AG04449 (cell line): ENCODE data around the gene AANAT.

Source experiments
- CTCF ChIA-PET: fragments of 350-600 bp; formaldehyde crosslinking; extraction: SDS; loops from one replicate; lab custom pipeline; 2021; ENCODE audit warnings: antibody characterized with exemption; lab: Yijun Ruan, JAX
- POLR2A ChIA-PET: fragments of 400-600, 350-600 bp; formaldehyde crosslinking; extraction: SDS; loops from one replicate; lab custom pipeline; 2020; ENCODE audit warnings: antibody characterized with exemption, inconsistent platforms; lab: Yijun Ruan, JAX
- DNase-seq: peaks from one replicate; pipeline ENCODE4 v3.0.0-alpha.2; 2010; ENCODE audit warnings: low read depth, low spot score
- H3K4me3 ChIP-seq: 2 replicates; pipeline ENCODE4 v1.5.1; 2011; ENCODE audit warnings: low read depth, mild to moderate bottlenecking, control low read depth, low read length
- CTCF ChIP-seq: IDR thresholded peaks from one replicate; pipeline ENCODE4 v1.5.1; 2011; ENCODE audit warnings: mild to moderate bottlenecking, moderate library complexity, low read length, control low read depth, inconsistent platforms; ENCODE audit not compliant: insufficient read depth; ENCODE audit errors: missing control alignments

AANAT gene

GRCh38 chr17:76481071-76481655, 13.8 kb downstream of the AANAT start:
- no peak for DNase-seq
- H3K4me3 ChIP-seq = no peak overlapping the region
- TF ChIP-seq CTCF = no peak
- POLR2A ChIA-PET = interaction anchor here (1.8 kb wide), 1 partner anchor 33 kb away, joined by 3 read pairs; no protein-coding TSS in a partner anchor
- CTCF ChIA-PET = interaction anchor here (1.2 to 34.4 kb wide), 2 partner anchors 14 to 17 kb away, joined by 10 to 1209 read pairs; partner anchors contain the start of genes AANAT and RHBDF2

DNA sequence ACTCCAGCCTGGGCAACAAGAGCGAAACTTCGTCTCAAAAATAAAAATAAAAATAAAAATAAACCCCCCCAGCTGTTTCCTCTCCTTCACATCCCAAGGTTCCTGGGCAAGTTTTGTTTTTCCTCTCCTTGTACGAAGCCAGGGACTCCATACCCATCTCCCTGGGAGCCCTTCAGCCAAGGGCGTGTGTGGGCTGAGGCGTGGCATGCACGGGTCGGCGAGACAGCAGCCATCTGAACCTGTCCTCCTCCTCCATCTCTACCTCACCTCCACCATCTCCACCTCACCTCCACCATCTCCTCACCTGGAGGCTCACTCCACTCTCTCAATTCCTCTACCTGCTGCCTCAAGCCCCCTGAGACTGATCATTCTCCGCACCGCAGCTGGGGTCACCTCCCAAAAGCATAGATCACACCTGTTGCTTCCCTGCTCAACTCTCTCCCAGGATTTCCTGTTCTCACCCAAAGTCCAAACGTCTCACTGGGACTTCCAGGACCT, 16.9 kb downstream of the AANAT start:
- CTCF ChIA-PET = interaction anchor here (1.0 to 34.2 kb wide), 4 partner anchors 15 to 38 kb away, joined by 3 to 1209 read pairs (median 8); partner anchors contain the start of genes AANAT and UBE2O
- H3K4me3 ChIP-seq = no peak overlapping the region
- TF ChIP-seq CTCF = no peak
- DNase-seq = no peak
- POLR2A ChIA-PET = no interaction called here

DNA sequence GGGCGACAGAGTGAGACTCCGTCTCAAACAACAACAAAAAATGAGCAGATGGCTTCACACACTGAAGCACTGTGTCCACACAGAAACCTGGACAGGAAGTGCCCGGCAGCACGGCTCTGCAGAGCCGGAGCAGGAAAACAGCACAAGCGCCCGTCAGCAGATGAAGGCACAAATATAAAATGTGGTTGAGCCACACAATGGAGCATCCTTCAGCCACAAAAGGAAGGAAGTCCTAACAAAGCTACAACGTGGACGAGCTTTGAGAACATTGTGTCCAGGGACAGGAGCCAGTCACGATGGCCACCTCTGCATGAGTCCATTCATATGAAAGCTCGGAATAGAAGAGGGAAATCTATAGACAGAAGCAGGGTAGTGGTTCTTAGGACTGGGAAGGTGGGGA, 18.2 kb downstream of the AANAT start:
- DNase-seq = no peak
- POLR2A ChIA-PET = interaction anchor here (0.7 kb wide), 1 partner anchor 12 kb away, joined by 3 read pairs; no protein-coding TSS in a partner anchor
- H3K4me3 ChIP-seq = no peak overlapping the region
- no peak for TF ChIP-seq CTCF
- CTCF ChIA-PET = interaction anchor here (1.1 to 34.2 kb wide), 6 partner anchors 12 to 100 kb away, joined by 3 to 1209 read pairs (median 6); partner anchors contain the start of genes AANAT and UBE2O

DNA sequence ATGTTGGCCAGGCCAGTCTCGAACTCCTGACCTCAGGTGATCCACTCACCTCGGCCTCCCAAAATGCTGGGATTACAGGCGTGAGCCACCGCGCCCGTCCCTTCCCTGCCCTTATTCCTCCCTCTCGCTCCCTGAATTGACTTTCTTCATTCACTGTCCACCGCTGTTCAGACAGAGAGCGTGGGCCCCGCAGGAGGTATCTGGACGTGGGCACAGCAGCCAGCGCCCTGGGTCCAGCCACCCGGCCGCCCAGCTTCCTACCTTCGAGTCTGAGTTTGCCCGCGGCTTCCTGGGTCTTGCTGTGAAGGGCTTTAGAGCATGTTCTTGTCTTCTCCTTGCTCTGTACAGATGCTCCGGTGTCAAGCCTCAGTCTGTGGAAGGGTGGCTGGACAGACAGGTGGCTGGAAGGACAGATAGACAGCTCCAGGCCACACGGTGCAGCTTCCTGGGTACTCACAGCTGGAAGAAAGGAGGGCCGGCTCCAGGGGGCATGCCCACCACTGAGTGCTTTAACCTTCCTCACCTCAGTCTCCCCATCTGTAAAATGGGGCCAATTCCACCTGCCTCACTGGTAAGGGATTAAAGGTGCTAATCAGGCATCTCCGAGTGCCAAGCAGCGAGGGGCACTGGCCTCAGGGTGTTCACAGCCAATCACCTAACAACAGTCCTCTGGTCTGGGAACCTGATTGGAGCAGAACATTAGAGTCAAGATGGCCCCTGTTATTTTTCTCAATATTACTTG, 20.2 kb downstream of the AANAT start:
- no peak for DNase-seq
- no peak for TF ChIP-seq CTCF
- no peak overlapping the region for H3K4me3 ChIP-seq
- ChIA-PET POLR2A (no interaction called here), CTCF (interaction anchor here (0.7 to 34.2 kb wide), 3 partner anchors 15 to 23 kb away, joined by 4 to 1209 read pairs (median 5); partner anchors contain the start of genes AANAT and UBE2O)

GRCh38 chr17:76490112-76490710, 22.8 kb downstream of the AANAT start:
- DNase-seq = no peak
- CTCF ChIA-PET = interaction anchor here (1.8 to 34.2 kb wide), 3 partner anchors 10 to 26 kb away, joined by 4 to 1209 read pairs (median 47); partner anchors contain the start of genes AANAT and UBE2O
- H3K4me3 ChIP-seq = no peak overlapping the region
- POLR2A ChIA-PET = no interaction called here
- TF ChIP-seq CTCF = no peak
